ENCODE data around the gene GRIK1.

GRCh38 chr21:29674343-29674742 is 265.5 kb downstream of the GRIK1 start:
- TF ChIP-seq CTCF (IDR thresholded peaks at IDR 0.05) (no peak), POLR2AphosphoS5 (IDR thresholded peaks at IDR 0.05; ENCODE audit: insufficient read depth in 1 of 2, low read depth in 1 of 2) (no peak)

All from vagina (tissue), 2 donors.